ENCODE measurements around the gene FLRT1. TPM values are rescaled to one million over a fixed set of nuclear protein-coding genes. Genes with fewer than 3 reads are reported as not detected.

FLRT1 gene
- total RNA-seq, 2 donors from 2014 or later = 0.67 to 1.7 TPM

DNA sequence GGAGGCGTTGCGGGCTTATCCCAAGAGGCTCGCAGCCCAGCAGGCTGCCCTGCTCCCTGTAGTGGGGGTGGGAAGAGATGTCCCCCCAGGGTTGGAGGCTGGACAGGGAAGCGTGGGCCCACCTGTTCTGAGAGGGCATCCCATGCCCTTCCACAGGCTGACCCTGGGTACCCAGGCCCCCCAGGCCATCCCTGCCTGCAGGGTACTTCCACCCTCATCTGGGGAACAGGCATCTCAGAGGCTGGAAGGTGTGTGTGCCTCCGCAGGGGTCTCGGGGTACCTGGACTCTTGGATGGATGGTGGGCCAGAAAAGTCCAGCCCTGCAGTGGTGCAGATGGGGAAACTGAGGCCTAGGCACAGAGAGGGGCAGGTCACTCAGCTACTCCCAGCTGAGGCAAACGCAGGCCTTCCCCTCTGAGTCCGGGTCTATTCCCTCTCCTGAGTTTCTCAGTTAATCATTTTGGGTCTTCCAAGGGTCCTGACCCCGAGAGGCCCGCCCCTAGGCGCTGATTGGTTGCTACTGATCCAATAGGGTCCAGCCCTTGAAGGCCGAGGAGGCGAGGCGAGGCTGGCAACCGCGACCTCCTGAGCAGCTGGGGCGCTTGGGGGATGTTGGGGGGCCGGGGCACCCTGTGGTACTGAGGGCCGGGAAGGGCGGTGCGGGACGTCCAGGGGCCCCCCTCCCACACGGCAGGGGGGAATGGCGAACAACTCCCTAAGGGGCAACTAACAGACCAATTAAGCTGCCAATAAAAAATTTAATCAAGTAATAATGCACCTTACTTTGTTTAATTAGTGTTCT is 23.8 kb downstream of the FLRT1 start:
- Histone ChIP-seq H3K4me3 (no peak overlapping the region), H3K27me3 (no peaks in the 10 kb centered on the region), H3K36me3 (no peaks in the 10 kb centered on the region), H3K4me1 (peaks cover 0 to 57% of the 10 kb centered on the region in 2 donors), H3K9me3 (no peaks in the 10 kb centered on the region), H3K27ac (peak overlapping the region; percentile 80 to 83)
- DNase-seq (ENCODE audit: low spot score) = no peak
- TF ChIP-seq, protein P1, sequence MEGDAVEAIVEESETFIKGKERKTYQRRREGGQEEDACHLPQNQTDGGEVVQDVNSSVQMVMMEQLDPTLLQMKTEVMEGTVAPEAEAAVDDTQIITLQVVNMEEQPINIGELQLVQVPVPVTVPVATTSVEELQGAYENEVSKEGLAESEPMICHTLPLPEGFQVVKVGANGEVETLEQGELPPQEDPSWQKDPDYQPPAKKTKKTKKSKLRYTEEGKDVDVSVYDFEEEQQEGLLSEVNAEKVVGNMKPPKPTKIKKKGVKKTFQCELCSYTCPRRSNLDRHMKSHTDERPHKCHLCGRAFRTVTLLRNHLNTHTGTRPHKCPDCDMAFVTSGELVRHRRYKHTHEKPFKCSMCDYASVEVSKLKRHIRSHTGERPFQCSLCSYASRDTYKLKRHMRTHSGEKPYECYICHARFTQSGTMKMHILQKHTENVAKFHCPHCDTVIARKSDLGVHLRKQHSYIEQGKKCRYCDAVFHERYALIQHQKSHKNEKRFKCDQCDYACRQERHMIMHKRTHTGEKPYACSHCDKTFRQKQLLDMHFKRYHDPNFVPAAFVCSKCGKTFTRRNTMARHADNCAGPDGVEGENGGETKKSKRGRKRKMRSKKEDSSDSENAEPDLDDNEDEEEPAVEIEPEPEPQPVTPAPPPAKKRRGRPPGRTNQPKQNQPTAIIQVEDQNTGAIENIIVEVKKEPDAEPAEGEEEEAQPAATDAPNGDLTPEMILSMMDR (IDR thresholded peaks at IDR 0.05) = no peak

DNA sequence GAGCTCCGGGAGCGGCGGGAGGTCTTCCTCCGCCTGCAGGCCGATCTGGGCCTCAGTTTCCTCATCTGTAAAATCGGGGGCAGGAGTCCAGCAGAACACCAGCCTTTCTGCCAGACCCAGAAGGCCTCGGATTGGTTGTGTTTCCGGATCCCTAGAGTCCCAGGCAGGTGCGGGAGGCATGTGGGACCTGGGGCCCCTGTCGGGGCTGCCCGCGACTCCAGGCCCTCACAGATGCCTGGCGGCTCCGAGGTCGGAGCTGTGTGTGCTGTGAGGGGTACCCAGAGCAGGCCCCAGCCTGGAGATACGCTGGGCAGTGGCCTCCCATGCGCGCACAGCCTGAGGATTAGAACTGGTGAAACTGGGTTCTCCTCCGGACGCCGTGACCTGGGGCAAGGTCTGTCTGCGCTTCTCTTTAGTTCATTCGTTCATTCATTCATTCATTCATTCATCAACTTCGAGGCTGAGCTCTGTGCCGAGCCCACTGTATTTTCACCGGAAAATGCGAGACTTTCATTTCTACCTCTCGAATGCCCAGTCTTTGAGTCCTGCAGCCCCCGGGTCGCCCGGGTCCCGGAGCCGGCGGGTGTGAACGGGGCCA is 24.6 kb downstream of the FLRT1 start:
- TF ChIP-seq, protein P1 (IDR thresholded peaks at IDR 0.05) = no peak
- no peaks in the 10 kb centered on the region for H3K36me3 ChIP-seq
- DNase-seq (ENCODE audit: low spot score) = no peak
- no peaks in the 10 kb centered on the region for H3K9me3 ChIP-seq
- H3K27me3 ChIP-seq = no peaks in the 10 kb centered on the region
- H3K27ac ChIP-seq = no peak overlapping the region
- peak overlapping the region; percentile 17 to 46 for H3K4me3 ChIP-seq
- peaks cover 0 to 51% of the 10 kb centered on the region in 2 donors for H3K4me1 ChIP-seq

DNA sequence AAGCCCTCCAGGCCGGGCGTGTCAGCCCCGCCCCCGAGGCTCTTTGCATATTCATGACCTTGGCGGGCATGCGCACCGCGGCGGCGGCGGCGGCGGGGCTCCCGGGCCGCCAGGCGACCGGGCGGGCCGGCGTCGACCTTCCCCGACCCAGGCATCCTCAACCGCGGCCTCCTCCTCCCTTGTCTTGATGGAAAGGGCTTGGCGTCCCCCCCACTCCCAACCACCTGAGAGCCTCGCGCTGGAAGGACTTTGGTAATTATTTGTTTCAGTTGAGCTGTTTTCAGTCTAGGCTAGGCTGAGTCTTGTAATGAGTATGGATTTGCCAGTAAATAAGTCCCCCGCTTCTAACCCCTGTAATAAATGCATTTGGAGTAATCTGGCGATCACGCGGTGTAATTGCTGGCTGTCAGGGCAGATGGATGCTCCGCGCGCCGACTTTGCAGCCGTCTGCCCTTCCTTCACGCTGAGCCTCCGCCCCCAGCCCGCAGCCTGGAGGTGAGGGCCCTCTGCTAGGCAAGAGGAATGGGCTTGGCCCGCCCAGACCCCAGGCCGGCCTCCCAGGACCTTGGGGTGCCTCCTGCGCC is 25.2 kb downstream of the FLRT1 start:
- Histone ChIP-seq H3K4me1 (peaks cover 0 to 45% of the 10 kb centered on the region in 2 donors), H3K36me3 (no peaks in the 10 kb centered on the region), H3K4me3 (peak overlapping the region; percentile 17 to 46), H3K9me3 (no peaks in the 10 kb centered on the region), H3K27ac (no peak overlapping the region), H3K27me3 (no peaks in the 10 kb centered on the region)
- no peak for DNase-seq (ENCODE audit: low spot score)
- TF ChIP-seq, protein P1 (IDR thresholded peaks at IDR 0.05) = no peak

DNA sequence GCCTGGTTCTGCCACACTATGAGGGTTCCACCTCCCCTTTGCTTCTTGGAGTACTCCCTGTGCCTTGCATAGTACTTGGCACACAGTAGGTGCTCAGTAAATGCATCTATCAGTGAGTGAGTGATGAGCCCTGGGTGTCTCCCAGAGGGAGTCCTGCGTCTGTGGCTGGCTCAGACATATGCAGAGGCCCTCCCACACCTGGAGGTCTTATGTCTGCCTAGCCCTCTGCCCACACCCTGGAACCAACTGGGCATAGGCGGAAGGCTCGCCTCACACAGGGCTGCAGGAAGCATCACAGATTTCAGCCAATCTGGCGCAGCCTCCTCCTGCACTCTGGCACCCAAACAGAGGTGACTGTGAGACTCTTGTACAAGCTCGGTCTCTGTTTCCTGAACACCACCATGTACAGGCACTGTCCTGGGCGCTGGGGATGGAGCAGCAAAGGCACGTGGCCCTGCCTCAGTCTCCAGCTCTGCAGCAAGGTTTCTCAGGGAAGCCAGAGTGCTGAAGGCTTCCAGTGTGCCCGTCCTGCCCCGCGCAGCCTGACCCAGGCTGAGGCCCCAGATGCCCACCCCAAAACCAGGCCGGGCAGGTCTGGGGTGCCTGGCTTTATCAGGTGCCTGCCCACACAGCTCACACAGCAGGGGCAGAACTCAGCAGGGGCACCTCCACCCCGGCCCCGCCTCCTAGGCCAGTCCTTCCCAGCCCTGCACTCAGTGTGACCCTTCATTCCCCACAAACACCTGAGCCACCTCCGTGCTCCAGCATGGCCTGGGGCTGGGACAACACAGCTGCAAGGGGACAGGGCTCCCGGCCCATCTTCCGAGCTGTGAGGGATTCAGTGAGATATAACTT is 26.7 kb downstream of the FLRT1 start:
- Histone ChIP-seq H3K36me3 (no peaks in the 10 kb centered on the region), H3K27me3 (no peaks in the 10 kb centered on the region), H3K4me1 (peaks cover 0 to 30% of the 10 kb centered on the region in 2 donors), H3K4me3 (no peak overlapping the region), H3K9me3 (no peaks in the 10 kb centered on the region), H3K27ac (no peak overlapping the region)
- no peak for DNase-seq (ENCODE audit: low spot score)
- TF ChIP-seq, protein P1 (IDR thresholded peaks at IDR 0.05) = no peak

DNA sequence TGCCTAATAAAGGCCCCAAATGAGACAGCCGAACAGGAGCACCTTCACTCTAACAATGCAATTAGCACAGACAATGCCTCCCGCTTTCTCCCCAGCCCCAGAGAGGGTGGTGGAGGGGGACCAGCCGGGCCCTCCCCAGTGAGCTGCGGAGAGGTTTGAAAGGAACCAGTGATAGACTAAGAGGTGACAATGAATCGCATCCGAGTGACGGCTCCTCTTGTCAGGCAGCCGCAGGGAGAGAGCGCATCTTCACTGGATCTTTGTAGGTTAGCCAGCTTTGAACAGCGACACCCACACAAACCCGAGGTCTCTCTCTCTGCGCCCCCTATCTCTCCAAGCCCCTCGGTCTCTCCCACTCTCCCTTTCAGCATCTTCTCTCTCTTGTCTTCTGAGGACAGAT is 28.0 kb downstream of the FLRT1 start:
- peaks cover 0 to 23% of the 10 kb centered on the region in 2 donors for H3K4me1 ChIP-seq
- H3K4me3 ChIP-seq = no peak overlapping the region
- no peaks in the 10 kb centered on the region for H3K27me3 ChIP-seq
- H3K27ac ChIP-seq = no peak overlapping the region
- no peaks in the 10 kb centered on the region for H3K9me3 ChIP-seq
- H3K36me3 ChIP-seq = no peaks in the 10 kb centered on the region
- no peak for DNase-seq (ENCODE audit: low spot score)
- TF ChIP-seq, protein P1 (IDR thresholded peaks at IDR 0.05) = no peak
